Amniotic epithelial cell (primary cell): ENCODE results near the gene PNO1.
A peak's percentile ranks its signal among the peaks of the same experiment; 100 is the strongest.

ENCODE experiments used
- DNase-seq: peaks from one replicate; pipeline ENCODE4 v3.0.0-alpha.2; 2010; ENCODE audit warnings: low read depth

PNO1 gene

DNA sequence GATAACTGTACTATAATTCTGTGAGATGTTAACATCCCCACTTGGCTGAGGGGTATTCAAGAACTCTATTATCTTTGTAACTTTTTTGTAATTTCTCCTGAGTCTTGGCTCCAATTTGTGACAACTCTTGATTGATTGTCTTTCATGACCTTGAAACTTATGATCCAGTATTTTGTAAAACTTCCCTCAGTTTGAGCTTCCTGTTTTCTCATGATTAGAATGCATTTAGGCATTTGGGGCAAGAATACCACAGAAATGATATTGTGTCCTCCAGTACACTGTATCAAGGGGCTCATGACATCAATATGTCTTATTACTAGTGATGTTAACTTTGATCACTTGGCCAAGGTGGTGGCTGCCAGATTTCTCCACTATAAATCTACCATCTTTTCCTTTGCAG is 37.4 kb downstream of the PNO1 start:
- peak; percentile 34 for DNase-seq

DNA sequence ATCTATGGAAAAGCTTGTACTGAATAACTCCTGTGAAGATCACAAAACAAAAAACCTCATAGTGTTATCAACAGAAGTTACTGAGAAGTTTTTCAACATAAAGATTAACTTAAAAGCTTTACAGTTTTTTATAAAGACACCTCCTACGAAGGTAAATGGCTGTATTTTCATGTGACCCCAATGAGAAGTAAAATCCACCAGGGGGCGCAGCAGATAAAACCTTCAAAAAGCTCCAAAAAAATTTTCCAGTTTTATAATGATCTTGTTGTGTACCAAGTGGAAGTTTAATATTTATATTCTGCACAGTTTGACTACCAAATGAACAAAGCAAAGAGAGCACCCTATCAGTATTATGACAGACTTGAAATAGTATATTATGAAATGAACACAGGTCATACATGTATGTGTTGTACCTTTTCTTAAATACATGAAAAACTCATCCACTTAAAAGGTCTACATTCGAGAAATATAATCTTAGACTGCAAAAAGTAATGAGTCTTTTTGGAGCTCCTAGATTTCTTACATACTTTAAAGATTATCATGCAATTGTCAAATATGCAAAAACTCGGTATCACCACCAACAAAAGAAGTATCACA is 38.5 kb downstream of the PNO1 start:
- peak; percentile 49 for DNase-seq

DNA sequence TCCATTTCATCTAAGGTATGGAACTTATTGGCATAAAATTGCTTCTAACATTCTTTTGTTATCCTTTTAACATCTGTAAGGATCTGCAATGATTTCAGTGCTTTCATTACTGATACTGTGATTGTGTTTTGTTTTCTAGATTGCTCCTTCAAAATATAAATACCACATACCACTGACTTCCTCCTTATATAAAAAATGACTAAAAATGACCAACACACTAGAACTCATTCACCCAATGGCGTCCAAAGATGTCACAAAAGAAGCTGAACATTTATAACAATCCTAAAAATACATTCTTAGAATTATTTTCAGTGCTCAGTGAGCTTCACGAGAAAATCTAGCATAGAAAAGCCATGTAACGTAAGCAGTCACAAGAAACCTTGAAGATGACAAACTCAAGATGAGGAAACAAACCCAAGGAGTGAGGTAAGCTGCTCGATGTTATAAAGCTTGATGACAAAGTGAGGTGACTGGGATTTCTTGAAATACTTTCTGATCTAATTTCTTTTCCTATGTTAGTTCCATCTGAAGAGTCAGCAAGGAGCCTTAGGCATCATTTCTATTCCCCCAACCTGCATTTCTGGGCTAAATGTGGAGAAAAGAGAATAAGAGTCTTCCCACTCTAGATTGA is 42.6 kb downstream of the PNO1 start:
- DNase-seq = peak; percentile 45

DNA sequence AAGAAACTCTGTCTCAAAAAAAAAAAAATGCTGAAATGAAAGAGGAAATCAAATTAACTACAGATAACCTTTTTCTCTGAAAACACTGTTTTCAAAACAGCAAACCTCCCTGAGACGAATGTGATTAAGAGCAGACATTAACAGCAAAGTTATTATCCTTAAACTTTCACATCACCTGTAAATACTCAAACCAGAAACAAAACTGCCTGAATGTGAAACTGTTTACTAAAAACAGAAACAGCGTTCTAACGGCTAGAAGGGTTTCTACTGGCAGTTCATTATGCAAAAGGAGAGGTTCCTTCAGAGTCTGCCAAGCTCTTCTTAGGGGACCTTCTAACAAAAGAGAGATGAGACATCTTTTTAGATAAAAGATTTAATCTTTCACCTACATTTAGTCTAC is 45.9 kb downstream of the PNO1 start:
- DNase-seq = no peak

DNA sequence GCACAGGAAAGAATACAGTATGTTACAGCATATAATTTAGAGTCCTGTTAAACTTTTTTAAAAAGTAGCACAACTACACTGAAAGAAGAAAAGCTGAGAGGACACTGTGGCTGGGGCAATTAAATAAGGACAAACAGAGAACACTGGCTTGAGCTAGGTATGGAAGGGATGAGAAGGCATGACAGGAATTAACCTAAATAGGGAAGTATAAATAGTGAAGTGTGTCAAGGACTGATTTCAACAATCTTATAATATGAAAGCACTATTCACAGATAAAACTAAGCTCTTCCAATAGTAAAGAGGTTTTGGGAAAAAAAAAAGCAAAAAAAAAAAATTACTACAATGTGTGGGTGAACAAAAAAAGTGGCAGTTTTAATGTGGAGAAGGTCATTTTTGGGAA is 49.1 kb downstream of the PNO1 start:
- no peak for DNase-seq

DNA sequence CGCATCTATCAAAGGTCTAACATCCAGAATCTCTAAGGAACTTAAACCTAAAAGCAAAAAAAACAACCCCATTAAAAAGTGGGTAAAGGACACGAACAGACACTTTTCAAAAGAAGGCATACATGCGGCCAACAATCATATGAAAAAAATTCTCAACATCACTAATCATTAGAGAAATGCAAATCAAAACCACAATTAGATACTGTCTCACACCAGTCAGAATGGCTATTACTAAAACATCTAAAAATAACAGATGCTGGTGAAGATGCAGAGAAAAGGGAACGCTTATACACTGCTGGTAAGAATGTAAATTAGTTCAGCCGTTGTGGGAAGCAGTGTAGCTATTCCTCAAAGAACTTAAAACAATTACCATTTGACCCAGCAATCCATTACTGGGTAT is 56.7 kb downstream of the PNO1 start:
- DNase-seq = no peak

DNA sequence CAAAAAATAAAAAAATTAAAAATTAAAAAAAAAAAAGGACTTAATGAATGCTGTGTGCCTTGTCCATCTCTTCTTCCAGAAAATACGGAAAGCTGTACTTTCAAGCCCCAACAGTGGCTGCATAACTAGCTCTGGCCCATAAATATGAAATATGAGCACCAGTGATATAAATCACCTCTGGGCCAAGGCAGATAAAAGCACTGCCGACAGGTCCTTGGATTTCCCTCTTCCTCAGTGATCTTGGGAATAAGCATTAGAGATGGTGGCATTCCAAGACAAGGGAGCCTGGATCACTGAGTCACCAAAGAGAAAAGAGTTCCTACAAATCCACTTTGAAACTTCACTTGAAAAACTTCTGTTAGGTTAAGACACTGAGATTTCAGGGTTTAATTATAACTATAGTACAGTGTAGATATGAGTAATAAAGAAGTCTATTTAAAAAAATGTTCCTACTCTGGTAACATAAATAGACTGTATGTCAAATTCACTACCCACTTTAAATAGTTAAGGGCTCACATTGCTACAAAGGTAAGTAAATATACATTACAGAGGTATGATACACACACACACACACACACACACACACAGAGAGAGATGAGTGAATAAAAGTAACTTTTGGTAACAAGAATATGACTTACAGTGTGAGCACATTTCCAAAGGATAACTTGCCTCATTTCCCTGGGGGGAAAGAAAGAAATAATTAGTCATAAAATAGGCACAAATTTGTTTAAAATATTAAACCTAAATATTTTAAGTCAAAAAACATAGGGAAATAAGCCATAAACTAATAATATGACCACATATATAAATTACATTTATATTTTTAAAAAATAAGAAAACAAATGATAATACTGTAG is 59.0 kb downstream of the PNO1 start:
- DNase-seq = peak; percentile 55

DNA sequence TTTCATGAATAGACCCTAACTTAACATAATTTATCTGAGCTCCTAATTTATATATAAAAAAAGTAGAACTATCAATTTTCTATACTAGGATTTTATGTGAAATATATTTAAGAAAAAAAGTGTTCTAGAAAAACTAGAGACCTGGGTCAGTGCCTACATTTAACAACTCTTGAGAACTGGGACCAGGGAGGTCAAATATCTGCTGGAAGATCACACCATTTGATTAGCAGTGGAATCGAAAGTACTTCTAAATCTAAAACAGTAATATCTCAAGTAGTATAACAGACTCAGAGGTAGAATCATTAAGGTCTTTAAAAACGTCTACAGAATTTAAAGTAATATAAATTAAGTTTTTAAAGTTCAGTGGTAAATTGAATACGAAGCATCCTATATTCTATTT is 60.0 kb downstream of the PNO1 start:
- no peak for DNase-seq

DNA sequence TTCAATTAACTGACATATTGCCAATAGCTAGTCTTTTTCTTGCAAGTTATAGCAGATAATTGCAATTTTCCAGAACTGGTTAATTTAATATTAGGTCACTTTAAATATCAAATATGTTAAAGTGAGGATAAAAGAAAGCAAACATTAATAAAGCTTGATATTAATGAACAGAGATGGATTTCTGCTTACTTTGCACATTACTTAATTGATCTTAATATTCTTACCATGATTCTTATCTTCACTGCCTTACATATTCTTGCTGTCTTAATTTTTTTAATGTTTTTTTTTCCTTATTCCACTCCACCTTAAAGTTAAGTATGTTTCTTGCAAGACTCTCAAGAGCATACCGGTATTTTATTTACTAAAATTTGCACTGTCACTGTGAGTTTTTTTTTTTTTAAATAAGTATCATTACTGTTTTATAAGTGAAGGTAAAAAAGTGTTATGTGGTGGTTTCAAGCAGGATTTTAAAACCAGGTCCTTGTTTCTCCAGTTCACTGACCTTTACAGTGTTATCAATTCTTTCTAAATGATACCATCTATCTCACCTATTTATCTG is 60.7 kb downstream of the PNO1 start:
- no peak for DNase-seq

DNA sequence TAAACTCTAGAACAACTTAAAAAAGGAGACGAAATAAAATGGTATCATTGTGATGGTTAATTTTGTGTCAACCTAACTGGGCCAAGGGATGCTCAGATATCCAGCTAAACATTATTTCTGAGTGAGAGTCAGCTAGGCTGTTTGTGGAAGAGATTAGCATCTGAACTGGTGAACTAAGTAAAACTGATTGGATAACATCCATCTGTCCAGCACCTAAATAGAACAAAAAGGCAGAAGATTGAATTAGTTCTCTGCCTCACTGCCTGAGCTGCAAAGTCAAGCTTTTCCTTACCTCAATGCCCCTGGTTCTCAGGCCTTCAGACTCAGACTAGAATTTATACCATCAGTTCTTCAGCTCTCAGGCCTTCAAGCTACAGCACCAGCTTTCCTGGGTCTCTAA is 64.6 kb downstream of the PNO1 start:
- DNase-seq = no peak

DNA sequence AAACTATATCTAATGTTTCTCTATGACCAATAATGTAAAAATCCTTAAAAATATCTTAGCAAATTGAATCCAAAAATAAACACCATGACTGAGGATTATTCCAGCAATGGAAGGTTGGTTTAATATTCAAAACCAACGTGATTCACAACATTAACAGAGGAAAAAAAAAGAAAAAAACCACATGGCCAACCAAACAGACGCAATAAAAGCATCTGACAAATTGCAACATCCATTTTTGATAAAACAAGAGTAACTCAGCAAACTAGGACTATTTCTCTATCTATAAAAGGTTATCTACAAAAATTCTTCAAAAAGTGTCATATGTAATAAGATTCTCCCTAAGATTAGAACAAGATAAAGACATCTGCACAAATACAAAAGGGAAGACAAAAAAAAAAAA is 65.7 kb downstream of the PNO1 start:
- peak; percentile 82 for DNase-seq

DNA sequence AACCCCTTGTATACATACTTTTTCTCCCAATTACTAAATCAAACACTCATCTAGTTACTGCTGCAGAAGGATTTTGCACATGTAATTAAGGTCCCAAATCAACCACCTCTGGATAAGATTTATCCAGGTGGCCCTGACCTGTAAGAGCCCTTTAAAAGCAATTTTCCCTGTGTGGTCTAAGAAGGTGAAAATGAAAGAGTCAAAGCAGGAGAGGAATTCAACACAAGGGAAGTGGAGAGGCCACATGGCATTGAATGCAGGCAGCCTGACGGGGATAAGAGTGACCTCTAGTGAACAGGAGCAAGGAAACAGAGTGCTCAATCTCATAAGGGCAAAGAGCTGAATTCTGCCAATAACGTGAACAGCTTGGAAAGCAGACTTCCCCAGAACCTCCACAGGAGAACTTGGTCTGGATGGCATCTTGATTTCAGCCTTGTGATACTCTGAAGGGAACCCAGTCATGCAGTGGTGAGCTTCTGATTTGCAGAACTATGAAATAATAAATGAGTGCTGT is 67.5 kb downstream of the PNO1 start:
- peak; percentile 56 for DNase-seq
